Ammon's horn (tissue), 1 donor: ENCODE measurements around the gene METTL16.
"Not testable (repeated sequence)": the region's sequence is repeated elsewhere in the genome, so short reads cannot be mapped to it uniquely, and the experiment has no call there.

Source experiments
- DNase-seq: peaks from one replicate; pipeline ENCODE4 v3.0.0-alpha.2; 2016; ENCODE audit warnings: low spot score

The METTL16 gene

DNA sequence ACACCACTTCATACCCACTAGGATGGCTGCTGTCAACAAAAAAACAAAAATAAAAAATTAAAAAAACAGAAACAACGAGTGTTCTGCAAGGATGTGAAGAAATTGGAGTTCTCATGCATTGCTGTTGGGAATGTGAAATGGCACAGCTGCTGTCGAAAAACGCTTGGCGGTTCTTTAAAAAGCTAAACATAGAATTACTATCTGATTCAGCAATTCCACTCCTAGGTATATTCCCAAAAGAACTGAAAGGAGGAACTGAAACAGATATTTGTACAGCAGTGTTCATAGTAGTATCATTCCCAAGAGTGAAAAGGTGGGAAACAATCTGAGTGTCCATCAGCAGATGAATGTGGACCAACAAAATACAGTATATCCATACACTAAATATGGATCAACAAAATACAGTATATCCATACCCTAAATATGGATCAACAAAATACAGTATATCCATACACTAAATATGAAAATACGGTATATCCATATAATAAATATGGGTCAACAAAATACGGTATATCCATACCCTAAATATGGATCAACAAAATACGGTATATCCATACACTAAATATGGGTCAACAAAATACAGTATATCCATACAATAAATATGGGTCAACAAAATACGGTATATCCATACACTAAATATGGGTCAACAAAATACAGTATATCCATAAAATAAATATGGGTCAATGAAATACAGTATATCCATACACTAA is 8.7 kb downstream of the METTL16 start:
- DNase-seq = no peak

DNA sequence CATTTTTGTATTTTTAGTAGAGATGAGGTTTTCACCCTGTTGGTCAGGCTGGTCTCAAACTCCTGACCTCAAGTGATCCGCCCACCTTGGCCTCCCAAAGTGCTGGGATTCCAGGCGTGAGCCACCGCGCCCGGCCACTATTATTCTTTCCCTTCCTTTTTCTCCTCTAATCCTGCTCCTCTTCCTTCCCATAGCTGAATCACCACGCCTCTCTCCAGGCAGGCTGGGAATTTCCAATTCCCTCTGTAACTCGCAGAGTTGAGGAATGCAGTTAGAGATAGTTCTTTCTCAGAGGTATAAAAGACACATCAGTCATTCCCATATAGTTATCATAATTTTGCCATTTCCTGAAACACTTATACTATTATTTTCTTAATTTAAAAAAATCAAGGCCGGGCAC is 11.2 kb downstream of the METTL16 start:
- no peak for DNase-seq

DNA sequence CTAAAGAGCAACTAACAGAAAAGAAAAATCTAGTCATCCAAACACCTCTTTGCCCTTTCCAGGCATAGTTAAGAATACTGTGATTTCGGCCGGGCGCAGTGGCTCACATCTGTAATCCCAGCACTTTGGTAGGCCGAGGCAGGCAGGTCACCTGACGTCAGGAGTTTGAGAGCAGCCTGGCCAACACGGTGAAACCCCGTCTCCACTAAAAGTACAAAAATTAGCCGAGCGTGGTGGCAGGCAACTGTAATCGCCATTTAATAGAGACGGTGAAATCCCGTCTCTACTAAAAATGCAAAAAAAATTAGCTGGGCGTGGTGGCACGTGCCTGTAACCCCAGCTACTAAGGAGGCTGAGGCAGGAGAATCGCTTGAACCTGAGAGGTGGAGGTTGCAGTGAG is 22.4 kb downstream of the METTL16 start:
- not testable (repeated sequence) for DNase-seq

DNA sequence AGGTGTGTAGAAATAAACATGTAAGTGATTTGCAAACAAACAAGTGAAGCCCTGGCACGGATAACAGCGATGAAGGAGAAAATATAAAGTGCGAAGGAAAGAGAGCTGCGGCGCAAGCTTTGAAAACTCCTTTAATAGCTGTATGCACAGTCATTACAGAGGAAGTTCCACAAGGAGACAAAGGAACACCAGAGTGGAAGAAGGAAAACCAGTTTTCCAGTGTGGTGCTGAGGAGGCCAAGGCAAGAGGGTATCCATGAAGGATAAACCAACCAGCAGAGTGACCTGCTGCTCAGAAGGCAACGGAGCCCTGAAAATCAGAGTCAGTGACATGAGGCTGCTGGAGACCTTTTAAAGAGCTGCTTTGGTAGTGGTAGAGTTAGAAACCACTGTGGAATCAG is 24.4 kb downstream of the METTL16 start:
- no peak for DNase-seq

DNA sequence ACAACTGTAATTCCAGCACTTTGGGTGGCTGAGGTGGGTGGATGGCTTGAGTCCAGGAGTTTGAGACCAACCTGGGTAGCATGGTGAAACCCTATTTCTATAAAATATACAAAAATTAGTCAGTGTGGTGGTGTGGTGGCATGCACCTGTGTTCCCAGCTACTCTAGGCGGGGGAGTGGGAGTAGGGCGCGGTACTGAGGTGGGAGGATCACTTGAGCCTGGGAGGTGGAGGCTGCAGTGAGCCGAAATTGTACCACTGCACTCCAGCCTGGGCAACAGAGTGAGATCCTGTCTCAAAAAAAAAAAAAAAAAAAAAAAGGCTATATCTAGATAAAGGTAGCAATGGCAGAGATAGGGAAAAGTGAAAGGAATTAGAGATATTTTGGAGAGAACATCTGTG is 25.0 kb downstream of the METTL16 start:
- DNase-seq = not testable (repeated sequence)

DNA sequence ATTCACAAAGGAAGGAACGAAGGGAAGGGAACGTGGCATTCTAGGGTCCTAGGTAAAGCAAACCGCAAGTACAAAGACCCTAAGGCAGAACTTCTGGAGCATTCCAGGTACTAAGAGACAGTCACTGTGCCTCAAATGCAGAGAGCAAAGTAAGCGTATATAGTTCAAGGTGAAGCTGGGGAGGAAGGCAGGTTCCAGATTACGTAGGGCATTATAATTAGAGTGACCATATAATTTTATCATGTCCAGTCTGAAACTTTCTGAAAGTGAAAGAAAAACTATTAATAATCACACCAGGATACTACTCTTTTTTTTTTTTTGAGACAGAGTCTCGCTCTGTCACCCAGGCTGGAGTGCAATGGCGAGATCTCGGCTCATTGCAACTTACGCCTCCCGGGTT is 25.7 kb downstream of the METTL16 start:
- no peak for DNase-seq

DNA sequence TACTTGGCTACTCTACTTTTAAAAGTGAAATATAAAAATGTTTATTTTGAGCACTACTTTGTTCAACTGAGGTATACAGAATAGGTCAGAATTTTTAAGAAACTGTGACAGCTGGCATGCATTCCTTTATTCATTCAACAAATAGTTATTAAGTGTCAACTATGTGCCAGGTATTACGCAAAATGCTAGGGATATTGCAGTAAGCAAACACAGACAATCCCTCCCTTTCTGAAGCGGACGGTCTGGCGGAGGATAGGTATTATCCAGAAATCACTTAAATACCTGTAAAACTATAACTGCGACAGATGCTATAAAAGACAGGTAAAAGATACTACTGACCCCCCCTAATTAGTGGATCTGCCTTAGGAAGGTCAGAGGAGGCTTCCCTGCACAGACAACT is 26.1 kb downstream of the METTL16 start:
- DNase-seq = no peak

DNA sequence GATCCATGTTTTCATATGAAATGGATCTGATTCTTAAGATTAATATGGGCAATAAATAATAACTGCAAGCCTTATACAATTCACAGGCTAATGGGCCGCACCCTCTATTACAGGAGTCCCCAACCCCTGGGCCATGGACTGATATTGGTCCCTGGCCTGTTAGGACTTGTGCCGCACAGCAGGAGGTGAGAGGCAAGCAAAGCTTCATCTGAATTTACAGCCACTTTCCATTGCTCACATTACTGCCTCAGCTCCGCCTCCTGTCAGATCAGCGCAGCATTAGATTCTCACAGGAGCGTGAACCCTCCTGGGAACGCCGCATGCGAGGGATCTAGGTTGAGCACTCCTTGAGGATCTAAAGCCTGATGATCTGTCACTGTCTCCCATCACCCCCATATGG is 26.8 kb downstream of the METTL16 start:
- no peak for DNase-seq

DNA sequence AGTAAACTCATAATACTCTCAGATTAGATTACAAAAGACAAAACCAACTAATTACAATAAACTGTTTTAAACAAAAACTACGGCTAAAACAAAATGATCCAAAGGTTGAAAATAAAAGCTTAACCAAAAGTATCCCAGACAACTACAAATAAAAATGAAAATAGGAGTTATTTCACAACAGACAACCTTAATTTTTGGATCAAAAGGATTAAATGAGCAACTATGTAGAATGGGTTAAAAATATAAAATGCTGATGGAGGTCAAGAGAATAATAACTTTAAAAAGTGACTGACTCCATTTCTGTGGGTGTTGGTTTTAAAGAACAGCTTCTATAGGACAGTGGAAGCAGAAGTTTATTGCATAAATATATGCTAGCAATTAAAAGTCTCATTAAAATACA is 28.6 kb downstream of the METTL16 start:
- DNase-seq = no peak

DNA sequence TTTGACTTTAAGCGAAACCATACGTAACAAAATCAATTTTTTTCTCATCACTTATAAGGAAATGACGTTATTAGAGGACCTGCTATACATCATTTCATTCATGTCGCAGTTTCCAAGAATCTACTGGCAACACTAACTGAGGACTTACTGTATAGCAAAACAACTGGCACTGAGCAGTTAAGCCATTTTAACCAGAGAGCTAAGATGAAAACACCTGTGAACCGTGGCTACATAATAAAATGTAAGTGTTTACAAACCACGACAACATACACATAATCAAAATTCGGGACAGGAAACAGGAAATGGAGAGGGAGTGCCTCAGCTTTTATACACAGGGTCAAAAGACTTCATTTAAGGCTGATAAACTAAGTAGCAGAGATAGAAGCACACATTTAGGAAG is 29.5 kb downstream of the METTL16 start:
- DNase-seq = no peak

DNA sequence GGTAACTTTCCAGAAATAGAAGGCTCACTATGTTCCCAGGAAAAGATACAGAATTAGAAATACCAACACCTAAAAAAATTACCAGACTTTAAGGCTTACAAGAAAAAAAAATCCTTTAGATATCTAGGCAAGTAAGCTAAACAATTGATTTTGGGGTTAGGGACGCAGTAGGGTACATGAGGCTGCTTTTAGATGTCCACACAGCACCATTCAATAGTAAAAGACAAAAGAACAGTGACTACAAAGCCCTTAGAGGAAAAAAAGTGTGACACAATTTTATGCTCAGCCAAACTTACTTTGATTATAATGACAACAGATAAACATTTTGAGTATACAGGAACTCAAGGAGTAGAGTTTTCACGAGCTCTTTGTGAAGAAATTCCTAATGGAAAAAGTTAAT is 29.9 kb downstream of the METTL16 start:
- peak; percentile 26 for DNase-seq

DNA sequence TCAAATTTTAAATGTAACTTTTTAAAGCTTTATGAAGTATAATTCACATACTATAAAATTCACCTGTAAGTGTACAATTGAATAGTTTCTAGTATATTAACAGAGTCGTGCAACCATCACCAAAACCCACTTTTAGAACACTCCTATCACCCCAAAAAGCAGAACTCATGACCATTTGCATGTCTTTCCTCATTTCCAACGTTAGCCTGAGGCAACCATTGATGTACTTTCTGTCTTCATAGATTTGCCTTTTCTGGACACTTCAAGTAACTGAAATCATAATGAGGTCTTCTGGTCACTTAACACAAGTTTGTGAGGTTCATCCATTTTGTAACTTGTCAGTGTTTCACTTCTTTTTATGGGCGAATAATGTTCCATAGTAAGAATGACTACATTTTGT is 33.2 kb downstream of the METTL16 start:
- no peak for DNase-seq

DNA sequence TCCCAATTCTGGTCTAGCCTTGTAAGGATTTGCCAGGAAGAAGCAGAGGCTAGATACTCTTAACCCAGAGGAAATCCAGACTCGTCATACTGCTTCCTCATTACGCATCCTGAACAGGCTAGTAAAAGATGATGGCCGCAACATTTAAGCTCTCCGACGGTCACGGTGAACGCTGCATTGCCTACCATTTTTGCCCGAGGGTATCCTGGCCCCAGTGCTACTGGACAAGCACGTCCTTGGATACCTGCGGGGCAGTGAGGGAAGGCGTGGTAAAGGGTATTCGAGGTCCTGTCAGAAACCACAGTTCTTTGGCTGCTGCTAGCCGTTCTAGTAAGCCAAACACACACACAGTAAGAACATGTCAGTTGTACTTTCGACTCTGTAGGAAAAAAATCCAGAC is 36.6 kb downstream of the METTL16 start:
- DNase-seq = no peak

DNA sequence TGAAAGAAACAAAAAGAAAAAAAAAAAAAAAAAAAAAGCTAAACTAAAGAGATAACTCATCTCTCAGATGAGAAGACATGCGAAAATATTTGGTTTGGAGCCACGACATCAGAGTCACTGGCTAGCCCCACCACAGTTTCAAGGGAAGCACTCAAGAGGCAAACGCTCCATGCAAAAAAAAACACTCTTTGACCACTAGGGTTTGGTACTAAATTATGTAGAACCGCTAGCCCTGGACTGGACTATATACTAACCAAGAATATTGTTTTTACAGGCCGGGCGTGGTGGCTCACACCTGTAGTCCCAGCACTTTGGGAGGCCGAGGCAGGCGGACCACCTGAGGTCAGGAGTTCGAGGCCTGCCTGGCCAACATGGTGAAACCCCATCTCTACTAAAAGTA is 37.3 kb downstream of the METTL16 start:
- DNase-seq = no peak

DNA sequence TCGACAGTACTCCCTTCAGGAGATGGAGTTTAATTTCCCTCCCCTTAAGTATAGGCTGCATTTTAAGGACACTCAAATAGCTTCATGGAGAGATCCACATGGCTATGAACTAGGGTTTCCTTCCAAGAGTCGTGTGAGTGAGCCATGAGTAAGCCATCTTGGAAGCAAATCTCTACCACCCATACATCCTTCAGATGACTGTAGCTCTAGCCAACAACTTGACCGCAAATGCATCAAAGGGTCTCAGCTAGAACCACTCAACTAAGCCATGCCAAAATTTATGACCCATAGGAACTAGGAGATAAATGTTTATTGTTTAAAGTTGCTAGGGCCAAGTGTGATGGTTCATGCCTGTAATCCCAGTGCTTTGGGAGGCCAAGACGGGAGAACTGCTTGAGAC is 43.4 kb downstream of the METTL16 start:
- DNase-seq = no peak

DNA sequence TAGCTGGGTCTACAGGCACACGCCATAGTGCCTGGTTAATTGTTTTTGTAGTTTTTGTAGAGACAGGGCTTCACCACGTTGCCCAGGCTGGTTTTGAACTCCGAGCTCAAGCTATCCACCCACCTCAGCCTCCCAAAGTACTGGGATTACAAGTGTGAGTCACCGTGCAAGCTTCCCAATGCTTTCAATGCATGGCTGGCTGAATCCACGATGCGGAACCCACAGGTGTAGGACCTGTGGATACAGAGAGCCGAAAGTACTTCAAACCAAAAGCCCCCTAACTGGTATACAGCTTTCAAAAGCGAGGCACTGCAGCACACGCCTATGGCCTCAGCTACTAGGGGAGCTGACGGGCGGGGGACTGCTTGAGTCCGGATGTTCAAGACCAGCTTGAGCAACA is 44.8 kb downstream of the METTL16 start:
- no peak for DNase-seq

DNA sequence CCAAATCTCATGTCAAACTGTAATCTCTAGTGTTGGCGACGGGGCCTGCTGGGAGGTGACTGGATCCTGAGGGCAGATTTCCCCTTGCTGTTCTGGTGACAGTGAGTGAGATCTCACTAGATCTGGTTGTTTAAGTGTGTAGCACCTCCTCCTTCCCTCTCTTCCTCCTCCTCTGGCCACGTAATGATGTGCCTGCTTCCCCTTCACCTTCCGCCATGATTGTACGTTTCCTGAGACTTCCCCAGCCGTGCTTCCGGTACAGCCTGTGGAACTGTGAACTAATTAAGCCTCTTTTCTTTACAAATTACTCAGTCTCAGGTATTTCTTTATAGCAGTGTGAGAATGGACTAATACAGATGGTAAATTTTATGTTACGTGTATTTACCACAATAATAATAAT is 49.2 kb downstream of the METTL16 start:
- DNase-seq = no peak

DNA sequence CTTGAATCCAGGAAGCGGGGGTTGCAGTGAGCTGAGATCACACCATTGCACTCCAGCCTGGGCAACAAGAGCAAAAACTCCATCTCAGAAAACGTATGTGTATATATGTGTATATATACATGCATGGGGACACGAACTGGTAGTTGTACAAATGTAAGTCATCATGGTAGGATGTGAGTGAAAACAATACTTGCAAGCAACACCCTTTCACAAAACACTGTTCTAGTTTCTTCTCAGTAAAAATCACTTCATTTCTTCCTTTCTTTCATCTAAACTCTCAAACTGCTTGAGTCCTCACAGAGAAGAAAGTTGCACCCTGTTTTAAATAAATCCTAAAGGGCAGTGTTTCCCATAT is 51.8 kb downstream of the METTL16 start:
- DNase-seq = no peak

DNA sequence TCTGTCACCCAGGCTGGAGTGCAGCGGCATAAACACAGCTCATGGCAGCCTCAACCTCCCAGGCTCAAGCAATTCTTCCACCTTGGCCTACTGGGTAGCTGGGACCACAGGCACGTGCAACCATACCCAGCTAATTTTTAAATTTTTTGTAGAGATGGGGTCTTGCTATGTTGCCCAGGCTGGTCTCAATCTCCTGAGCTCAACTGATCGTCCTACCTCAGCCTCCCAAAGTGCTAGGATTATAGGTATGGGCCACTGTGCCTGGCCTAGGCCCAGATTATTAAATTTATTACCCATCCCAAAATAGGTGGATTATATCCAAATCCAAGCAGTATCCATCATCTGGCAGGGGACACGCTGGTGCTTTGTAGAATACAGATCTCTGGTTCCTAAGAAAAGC is 53.8 kb downstream of the METTL16 start:
- no peak for DNase-seq

DNA sequence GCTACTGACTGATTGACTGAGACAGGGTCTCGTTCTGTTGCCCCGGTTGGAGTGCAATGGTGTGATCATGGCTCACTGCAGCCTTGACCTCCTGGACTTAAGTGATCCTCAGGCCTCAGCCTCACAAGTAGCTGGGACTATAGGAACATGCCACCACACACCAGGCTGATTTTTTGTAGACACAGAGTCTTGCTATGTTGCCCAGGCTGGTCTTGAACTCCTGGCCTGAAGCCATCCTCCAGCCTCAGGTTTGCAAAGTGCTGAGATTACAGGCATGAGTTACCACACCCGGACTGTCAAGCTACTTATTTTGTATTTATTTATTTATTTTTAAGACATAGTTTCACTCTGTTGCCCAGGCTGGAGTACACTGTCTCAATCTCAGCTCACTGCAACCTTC is 55.2 kb downstream of the METTL16 start:
- DNase-seq = no peak

DNA sequence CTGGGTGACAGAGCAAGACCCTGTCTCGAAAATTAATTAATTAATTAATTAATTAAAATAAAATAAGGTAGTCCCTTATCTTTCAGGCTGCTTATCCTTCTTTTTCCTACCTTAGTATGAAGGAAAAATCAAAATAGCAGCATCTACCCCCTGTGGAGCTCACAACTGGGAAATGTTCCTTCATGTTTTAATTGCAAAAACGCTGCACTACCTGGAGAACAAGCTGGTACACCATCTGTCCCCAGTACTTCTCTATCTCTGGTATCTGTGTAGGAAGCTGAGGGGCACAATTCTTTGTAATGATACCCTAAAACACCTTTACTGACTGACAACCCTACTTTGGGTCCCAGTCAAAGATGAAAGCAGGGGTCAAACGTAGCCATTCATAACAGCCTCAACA is 55.7 kb downstream of the METTL16 start:
- no peak for DNase-seq

DNA sequence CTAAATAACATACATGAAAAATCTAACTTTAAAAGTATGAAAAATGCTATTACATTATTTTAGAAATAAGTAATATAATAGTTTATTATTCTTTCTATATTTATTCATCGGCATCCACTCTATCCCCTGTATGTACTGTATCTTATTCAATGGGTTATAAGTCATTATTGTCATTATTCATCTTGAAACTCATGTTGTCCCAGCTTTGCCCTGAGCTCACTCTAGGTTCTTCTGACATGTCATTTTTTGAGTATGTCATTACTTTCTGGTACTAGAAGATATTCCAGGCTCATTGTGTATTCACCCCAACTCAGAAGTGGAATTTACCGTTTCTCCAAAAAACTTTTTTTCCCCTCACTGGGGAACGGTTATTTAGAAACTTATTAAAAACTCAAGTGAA is 57.8 kb downstream of the METTL16 start:
- no peak for DNase-seq

DNA sequence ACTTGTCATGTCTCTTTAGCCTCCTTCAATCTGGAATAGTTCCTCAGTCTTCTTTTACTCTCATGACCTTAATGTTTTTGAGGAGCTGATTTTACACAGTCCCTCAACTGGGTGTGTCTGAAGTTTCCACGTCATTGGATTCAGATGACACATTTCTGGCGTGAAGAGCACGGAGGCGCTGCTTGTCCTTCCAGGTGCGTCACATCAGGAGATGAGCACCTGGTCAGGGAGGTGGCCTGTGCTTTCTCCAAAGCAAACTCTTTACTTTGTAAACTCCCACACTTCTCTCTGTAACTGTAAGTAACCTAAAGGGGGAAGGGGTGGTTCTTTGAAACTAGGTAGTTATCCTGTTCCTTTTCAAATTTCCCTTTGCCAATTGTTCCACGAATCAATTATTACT is 58.4 kb downstream of the METTL16 start:
- DNase-seq = no peak

DNA sequence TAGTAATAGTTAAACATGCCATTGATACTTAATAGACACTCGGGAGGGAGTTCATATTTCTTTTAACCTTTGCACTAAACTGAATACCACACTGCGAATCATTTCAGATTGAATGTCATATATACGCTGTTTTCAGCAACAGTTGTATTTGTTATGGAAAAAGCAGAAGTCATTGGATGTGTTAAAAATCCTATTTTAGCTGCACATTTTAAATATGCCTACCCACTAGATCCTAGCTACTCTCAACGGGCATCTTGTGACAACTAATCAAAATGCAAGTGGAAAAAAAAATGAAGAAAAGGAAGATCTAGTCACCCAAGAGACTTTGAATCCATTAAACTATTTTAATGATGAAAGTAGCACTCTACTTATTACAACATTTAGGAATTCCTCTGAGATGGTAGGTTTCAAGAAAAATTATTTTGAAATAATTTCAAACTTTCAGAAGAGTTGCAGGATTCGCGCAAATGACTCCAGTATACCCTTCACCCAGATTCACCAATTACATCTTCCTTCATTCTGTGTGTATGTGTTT is 59.4 kb downstream of the METTL16 start:
- DNase-seq = no peak
